ENCODE results near the gene SLC6A9. TPM values are rescaled to one million over a fixed set of nuclear protein-coding genes. Genes with fewer than 3 reads are reported as not detected.

Gene SLC6A9
- total RNA-seq, 2 experiments from 2014 or later = 0.17 TPM; not detected in 1

- no peaks in the 10 kb centered on the region for H3K27me3 Mint-ChIP-seq
- H3K4me1 Mint-ChIP-seq (ENCODE audit: low read depth) = peaks cover 56% of the 10 kb centered on the region
- no peak for ATAC-seq (ENCODE audit: poor library complexity)
- no peak overlapping the region for H3K4me3 Mint-ChIP-seq
- H3K27ac Mint-ChIP-seq = no peak overlapping the region
- no peak for DNase-seq
- intact Hi-C loops (cut with DNase I, micrococcal nuclease) = loop anchor here (5.0 to 10.0 kb wide), 6 partner anchors 187 to 1135 kb away; partner anchors contain the start of genes DMAP1 (in 1 of the 2), ELOVL1 (in 1 of the 2), ERMAP (in 1 of the 2) and HYI (in 1 of the 2)
- Histone ChIP-seq H3K4me1 (ENCODE audit: insufficient read depth, low read length) (peaks cover 35% of the 10 kb centered on the region), H3K4me3 (ENCODE audit: low read length) (no peak overlapping the region), H3K36me3 (ENCODE audit: insufficient read depth, low read length) (peaks cover 9% of the 10 kb centered on the region), H3K27ac (ENCODE audit: low read depth in 1 of 2, low read length in 2 of 2) (no peak overlapping the region), H3K9me3 (ENCODE audit: control insufficient read depth in 1 of 2, insufficient read depth in 1 of 2, low read length in 2 of 2) (no peaks in the 10 kb centered on the region), H3K27me3 (ENCODE audit: control insufficient read depth in 1 of 2, insufficient read depth in 2 of 2, low read length in 2 of 2) (no peaks in the 10 kb centered on the region)
- TF ChIP-seq, protein P1, sequence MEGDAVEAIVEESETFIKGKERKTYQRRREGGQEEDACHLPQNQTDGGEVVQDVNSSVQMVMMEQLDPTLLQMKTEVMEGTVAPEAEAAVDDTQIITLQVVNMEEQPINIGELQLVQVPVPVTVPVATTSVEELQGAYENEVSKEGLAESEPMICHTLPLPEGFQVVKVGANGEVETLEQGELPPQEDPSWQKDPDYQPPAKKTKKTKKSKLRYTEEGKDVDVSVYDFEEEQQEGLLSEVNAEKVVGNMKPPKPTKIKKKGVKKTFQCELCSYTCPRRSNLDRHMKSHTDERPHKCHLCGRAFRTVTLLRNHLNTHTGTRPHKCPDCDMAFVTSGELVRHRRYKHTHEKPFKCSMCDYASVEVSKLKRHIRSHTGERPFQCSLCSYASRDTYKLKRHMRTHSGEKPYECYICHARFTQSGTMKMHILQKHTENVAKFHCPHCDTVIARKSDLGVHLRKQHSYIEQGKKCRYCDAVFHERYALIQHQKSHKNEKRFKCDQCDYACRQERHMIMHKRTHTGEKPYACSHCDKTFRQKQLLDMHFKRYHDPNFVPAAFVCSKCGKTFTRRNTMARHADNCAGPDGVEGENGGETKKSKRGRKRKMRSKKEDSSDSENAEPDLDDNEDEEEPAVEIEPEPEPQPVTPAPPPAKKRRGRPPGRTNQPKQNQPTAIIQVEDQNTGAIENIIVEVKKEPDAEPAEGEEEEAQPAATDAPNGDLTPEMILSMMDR (IDR thresholded peaks at IDR 0.05) = no peak
- H3K9me3 Mint-ChIP-seq = no peaks in the 10 kb centered on the region
- H3K36me3 Mint-ChIP-seq (ENCODE audit: low read depth) = peaks cover 15% of the 10 kb centered on the region
- ChIA-PET POLR2A (no interaction called here), CTCF (interaction anchor here (1.3 to 1.5 kb wide), 2 partner anchors 15 kb away, joined by 4 to 6 read pairs; no protein-coding TSS in a partner anchor)
Measured at GRCh38 chr1:43949678-43950077, 81.6 kb downstream of the SLC6A9 start.

GRCh38 chr1:43947874-43948437 lies 83.3 kb downstream of the SLC6A9 start:
- CTCF ChIA-PET = interaction anchor here (1.4 to 1.5 kb wide), 2 partner anchors 13 to 27 kb away, joined by 4 to 6 read pairs; partner anchors contain the start of gene ATP6V0B
- Mint-ChIP-seq H3K36me3 (ENCODE audit: low read depth) (peaks cover 15% of the 10 kb centered on the region), H3K4me3 (peak overlapping the region; percentile 82), H3K27me3 (no peaks in the 10 kb centered on the region), H3K27ac (peak overlapping the region; percentile 91), H3K4me1 (ENCODE audit: low read depth) (peaks cover 60% of the 10 kb centered on the region), H3K9me3 (no peaks in the 10 kb centered on the region)
- peaks cover 36% of the 10 kb centered on the region for H3K4me1 ChIP-seq (ENCODE audit: insufficient read depth, low read length)
- no peak overlapping the region for H3K27ac ChIP-seq (ENCODE audit: low read depth in 1 of 2, low read length in 2 of 2)
- intact Hi-C loops (cut with DNase I, micrococcal nuclease) = loop anchor here (1.0 to 10.0 kb wide), 8 partner anchors 20 to 1133 kb away; partner anchors contain the start of genes DMAP1 (in 1 of the 2), ELOVL1 (in 1 of the 2), ERMAP (in 1 of the 2) and HYI (in 1 of the 2)
- no peaks in the 10 kb centered on the region for H3K9me3 ChIP-seq (ENCODE audit: control insufficient read depth in 1 of 2, insufficient read depth in 1 of 2, low read length in 2 of 2)
- DNase-seq = no peak
- no peak for ATAC-seq (ENCODE audit: poor library complexity)
- H3K36me3 ChIP-seq (ENCODE audit: insufficient read depth, low read length) = peaks cover 9% of the 10 kb centered on the region
- no peaks in the 10 kb centered on the region for H3K27me3 ChIP-seq (ENCODE audit: control insufficient read depth in 1 of 2, insufficient read depth in 2 of 2, low read length in 2 of 2)
- peak overlapping the region; percentile 94 for H3K4me3 ChIP-seq (ENCODE audit: low read length)
- POLR2A ChIA-PET = interaction anchor here (1.7 kb wide), 1 partner anchor 27 kb away, joined by 7 read pairs; the partner anchor contains the start of gene ATP6V0B
- TF ChIP-seq, protein P1 (IDR thresholded peaks at IDR 0.05) = no peak

DNA sequence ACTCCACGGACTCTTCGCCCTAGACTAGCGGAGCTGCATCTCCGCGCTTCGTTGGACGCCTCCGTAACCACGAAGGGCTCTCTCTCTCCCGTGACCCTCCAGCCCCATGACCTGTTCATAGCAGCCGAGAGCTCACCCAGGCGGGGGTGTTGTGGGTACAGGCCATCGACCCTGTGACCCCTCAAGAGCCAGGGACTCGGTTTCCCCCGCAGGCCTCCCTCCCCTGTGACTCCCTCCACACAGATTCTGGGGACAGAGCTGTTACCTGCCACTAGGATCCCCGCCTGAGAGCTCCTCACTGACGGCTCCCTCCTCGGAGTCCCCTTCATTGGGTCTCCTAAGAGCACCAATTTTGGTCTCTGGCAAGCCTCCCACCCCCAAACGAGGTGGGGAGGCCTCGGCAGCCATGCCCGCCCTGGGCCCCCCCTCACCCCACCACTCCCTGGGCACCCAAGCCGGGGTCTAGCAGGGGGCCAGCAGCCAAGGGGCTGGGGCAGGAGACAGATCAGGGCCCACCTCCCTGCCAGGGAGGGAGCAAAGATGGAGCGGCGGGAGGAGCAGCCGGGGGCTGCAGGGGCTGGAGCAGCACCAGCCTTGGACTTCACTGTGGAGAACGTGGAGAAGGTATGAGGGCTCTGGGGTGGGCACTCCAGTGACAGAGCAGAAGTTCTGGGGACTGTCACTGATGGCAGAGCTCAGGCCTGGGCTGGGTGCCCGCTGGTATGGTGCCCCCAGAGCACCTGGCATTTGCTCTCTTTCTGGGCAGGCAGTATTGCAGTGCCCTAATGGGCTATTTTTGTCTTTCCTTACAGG lies 84.0 kb downstream of the SLC6A9 start:
- POLR2A ChIA-PET = interaction anchor here (0.8 to 1.7 kb wide), 4 partner anchors 22 to 297 kb away, joined by 3 to 7 read pairs (median 6); partner anchors contain the start of genes ATP6V0B, B4GALT2, DPH2 and KDM4A
- H3K4me1 ChIP-seq (ENCODE audit: insufficient read depth, low read length) = peaks cover 36% of the 10 kb centered on the region
- peaks cover 9% of the 10 kb centered on the region for H3K36me3 ChIP-seq (ENCODE audit: insufficient read depth, low read length)
- H3K36me3 Mint-ChIP-seq (ENCODE audit: low read depth) = peaks cover 15% of the 10 kb centered on the region
- no peaks in the 10 kb centered on the region for H3K9me3 Mint-ChIP-seq
- H3K4me3 Mint-ChIP-seq = peak overlapping the region; percentile 91
- H3K9me3 ChIP-seq (ENCODE audit: control insufficient read depth in 1 of 2, insufficient read depth in 1 of 2, low read length in 2 of 2) = no peaks in the 10 kb centered on the region
- no peaks in the 10 kb centered on the region for H3K27me3 Mint-ChIP-seq
- ATAC-seq (ENCODE audit: poor library complexity) (no peak), DNase-seq (peak in 1 of 14 experiments; percentile 6)
- peaks cover 64% of the 10 kb centered on the region for H3K4me1 Mint-ChIP-seq (ENCODE audit: low read depth)
- no peaks in the 10 kb centered on the region for H3K27me3 ChIP-seq (ENCODE audit: control insufficient read depth in 1 of 2, insufficient read depth in 2 of 2, low read length in 2 of 2)
- H3K27ac ChIP-seq (ENCODE audit: low read depth in 1 of 2, low read length in 2 of 2) = peak overlapping the region; percentile 93 to 94
- TF ChIP-seq, protein P1 (IDR thresholded peaks at IDR 0.05) = no peak
- intact Hi-C loops (cut with DNase I, micrococcal nuclease) = loop anchor here (2.0 to 10.0 kb wide), 7 partner anchors 185 to 1132 kb away; partner anchors contain the start of genes DMAP1 (in 1 of the 2), ELOVL1 (in 1 of the 2), ERMAP (in 1 of the 2) and HYI (in 1 of the 2)
- CTCF ChIA-PET = interaction anchor here (1.1 to 2.2 kb wide), 3 partner anchors 13 to 28 kb away, joined by 4 to 24 read pairs (median 6); partner anchors contain the start of genes ARTN, ATP6V0B and DPH2
- H3K4me3 ChIP-seq (ENCODE audit: low read length) = peak overlapping the region; percentile 94
- H3K27ac Mint-ChIP-seq = peak overlapping the region; percentile 91

Data from CD4-positive, alpha-beta T cell (primary cell).